Islet of Langerhans (tissue), 1 donor: ENCODE results near the gene FGF12.

Experiments used
- FAIRE-seq: peaks from one replicate; lab custom pipeline; 2011; peaks lifted over from hg19 to GRCh38; lab: Jason Lieb, UNC

FGF12 gene

DNA sequence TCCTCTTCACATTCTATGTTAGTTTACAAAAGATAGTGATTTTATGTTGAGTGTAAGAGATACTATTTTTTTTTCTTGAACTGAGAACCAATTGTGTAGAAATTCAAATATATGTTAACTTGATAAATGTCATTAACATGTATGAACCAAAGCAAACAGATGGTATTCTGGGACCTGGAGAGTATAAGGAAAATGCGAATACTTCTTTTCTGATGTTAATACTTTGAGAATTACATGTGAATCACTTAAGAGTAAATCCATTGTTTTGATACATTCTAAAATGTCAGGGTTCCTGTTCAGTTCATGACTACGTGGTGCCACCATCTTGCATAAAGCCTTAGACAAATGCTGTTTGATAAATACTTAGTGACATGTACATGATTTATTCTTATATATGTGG lies 541.3 kb downstream of the FGF12 start:
- peak; percentile 33 for FAIRE-seq

DNA sequence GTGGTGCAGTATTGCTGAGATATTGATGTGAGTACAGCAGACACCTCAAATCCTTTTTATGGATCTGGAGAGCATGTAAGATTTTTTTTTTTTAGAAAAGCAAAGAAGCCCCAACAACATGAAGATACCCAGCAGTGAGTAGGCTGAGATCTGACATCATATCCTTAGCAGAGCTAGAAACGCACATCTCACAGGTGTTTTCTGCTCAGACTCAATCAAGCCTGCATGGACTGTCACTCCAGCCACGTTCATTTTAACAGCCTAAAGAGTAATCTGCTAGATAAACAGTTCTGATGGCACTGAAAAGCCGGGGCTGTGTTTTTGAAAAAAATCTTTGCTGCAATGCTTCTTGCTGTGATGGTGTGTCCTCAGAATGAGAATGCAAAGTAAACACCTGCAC lies 544.2 kb downstream of the FGF12 start:
- FAIRE-seq = no peak

- no peak for FAIRE-seq
Observed at GRCh38 chr3:192181151-192181550, 546.2 kb downstream of the FGF12 start.

DNA sequence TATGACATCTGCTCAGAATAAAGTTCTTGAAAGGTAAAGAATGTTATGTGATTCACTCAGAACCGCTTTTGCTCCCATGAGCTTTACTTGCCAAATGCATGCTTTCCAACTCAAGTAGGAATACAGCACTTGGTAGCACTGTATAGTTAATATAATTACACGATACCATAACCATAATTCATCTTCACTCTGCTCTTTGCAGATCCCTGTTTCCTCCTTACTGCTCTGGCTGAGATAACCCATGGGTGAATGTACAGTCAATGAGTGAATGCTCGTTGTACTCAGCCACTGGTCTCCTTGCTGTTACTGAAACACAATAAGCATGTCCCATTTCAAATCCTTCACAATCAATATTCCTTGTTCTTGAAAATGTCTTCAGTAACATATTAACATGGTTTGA lies 550.0 kb downstream of the FGF12 start:
- FAIRE-seq = no peak

DNA sequence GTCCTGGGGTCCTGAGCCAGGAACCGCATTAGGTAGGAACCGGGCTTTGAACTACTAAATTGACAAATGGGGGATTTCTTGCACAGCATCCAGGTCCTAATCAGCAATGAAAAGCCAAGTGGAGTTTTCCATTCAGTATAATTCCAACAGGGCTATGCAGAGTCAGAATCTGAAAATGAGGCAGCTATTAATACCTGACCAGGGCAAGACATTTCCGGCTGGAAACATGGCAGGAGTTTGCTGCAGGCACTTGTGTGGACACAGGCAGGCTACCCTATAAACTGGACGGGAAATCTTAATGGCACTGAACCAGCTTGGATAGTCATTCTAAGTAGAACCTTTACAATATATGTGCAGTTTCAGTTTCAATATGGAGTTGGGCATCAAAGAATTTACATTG lies 553.1 kb downstream of the FGF12 start:
- no peak for FAIRE-seq

GRCh38 chr3:192171213-192171612 lies 556.1 kb downstream of the FGF12 start:
- FAIRE-seq = no peak

GRCh38 chr3:192170659-192171058 lies 556.7 kb downstream of the FGF12 start:
- FAIRE-seq = no peak

DNA sequence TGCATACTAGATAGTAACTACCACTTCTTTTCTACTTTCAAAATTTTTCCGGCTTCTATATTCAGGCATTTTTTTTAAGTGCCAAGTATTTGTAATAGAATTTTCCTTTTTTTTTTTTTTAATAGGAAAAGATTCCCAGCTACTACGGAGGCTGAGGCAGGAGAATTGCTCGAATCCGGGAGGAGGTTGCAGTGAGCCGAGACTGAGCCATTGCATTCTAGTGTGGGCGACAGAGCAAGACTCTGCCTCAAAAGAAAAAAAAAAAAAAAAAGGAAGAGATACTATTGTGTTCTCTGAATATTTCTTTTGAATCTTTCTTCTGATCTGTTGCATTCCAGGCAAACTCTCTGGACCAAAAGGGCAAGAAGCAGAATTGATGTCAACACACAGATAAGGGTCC lies 557.3 kb downstream of the FGF12 start:
- FAIRE-seq = no peak

- no peak for FAIRE-seq
Observed at GRCh38 chr3:192169332-192169915, 557.9 kb downstream of the FGF12 start.

GRCh38 chr3:192168202-192168601 lies 559.1 kb downstream of the FGF12 start:
- no peak for FAIRE-seq

DNA sequence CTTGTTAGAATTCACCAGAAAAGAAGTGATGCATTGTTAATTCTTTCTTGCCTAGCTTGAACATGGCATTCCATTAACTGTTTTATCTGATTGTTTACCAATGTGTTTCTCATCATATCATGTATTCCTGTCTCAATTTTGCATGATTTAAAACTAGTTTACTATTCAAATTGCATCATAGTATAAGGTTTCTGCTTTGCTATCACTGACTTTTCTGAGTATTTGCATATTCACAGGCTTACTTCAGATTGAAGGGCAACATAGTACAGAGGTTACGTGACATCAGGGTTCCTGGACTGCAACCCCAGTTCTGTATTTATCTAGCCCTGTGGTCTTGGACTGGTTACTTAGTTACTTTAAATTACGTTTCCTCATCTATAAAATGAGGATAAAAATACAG lies 561.8 kb downstream of the FGF12 start:
- no peak for FAIRE-seq

- FAIRE-seq = no peak
Observed at GRCh38 chr3:192161661-192162060, 565.7 kb downstream of the FGF12 start.

DNA sequence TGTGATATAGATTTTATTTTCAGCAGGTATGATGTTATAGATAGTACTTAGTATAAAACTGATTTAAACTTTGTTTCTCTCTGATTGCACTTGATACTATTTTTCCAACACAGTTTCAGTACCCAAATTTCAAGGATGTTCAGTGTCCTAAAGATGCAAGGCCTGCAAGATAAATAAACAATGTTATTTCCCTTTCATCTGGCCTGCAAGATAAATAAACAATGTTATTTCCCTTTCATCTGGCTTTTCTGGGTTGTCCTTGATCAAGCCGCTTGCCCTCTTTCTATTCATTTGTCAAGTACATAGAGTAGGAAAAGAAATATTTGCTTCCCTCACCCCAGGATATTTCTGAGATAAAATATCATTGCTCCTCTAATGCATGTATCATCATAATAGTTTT lies 571.0 kb downstream of the FGF12 start:
- no peak for FAIRE-seq

DNA sequence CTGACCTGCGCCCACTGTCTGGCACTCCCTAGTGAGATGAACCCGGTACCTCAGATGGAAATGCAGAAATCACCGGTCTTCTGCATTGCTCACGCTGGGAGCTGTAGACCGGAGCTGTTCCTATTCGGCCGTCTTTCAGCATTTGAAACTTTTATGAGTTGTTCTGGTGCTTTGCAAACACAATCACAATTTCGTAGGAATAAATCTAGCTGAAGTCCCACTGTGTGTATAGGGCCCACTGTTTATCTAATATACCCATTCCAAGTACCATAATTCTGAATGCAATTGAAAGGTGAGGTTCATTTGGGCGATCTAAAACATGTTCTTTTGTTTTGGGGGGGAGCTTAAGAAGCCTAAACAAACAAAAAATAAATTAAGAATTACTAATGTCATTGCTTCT lies 572.1 kb downstream of the FGF12 start:
- FAIRE-seq = no peak

- FAIRE-seq = no peak
Observed at GRCh38 chr3:192133271-192133670, 594.1 kb downstream of the FGF12 start.

DNA sequence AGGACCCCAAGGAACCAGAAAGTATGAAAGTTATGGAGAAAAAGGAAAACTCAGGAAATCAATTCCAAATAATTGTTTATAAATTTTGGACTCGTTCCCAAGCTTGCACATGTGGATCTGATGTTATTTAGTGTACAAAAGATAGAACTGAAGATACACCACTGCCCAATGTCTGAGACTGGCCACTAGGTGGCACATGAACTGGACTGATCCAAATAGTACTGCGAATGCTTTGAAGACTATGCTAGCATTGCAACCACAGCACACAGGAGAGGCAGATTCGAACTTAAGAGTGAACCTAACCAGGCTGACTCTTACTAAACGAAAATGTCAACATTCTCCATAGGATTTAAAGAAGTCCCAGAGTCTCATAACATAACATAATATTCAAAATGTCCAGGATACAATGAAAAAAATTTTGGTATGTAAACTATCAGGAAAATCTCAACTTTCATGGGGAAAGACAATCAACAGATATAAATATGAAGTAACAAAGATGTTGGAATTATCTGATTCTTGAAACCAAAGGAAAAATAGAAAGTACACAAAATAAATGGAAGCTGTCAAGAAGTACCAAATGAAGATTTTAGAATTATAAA lies 596.7 kb downstream of the FGF12 start:
- peak; percentile 91 for FAIRE-seq

GRCh38 chr3:192129586-192129985 lies 597.8 kb downstream of the FGF12 start:
- FAIRE-seq = peak; percentile 94

GRCh38 chr3:192128922-192129321 lies 598.4 kb downstream of the FGF12 start:
- peak; percentile 99 for FAIRE-seq

DNA sequence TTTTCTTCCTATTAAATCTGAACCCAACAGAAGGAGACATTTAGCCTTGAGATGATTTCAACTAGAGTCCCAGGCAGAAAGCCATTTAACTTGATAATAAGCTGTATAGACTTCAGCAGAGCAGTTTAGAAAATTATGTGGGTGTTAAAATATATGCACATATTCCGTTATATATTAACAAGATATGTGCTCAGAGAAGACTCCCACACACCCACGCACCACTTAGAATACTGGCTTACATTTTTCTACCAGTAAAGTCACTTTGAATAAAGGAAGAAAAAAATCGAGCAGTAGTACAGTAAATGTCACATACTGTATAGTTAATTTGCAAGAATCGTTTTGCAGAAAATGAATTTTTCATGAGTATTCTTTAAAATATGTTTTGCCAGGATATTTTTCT lies 599.3 kb downstream of the FGF12 start:
- peak; percentile 78 for FAIRE-seq

GRCh38 chr3:192122832-192123594 lies 604.3 kb downstream of the FGF12 start:
- no peak for FAIRE-seq

- FAIRE-seq = peak; percentile 69
Observed at GRCh38 chr3:192121923-192122322, 605.4 kb downstream of the FGF12 start.

DNA sequence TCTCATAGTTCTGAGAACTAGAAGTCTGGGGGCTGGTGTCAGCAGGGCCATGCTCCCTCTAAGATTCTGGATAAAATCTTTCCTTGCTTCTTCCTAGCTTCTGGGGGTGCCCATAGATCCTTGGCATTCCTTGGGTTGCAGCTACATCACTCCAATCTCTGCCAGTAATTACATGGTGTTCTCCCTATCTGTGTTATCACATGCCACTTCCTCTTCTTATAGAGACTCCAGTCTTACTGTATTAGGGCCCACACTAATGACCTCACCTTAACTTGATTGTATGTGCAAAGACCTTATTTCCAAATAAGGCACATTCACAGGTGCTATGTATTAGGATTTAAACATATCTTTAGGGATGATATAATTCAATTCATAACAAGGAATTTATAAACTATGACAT lies 618.5 kb downstream of the FGF12 start:
- no peak for FAIRE-seq

GRCh38 chr3:192106543-192106942 lies 620.8 kb downstream of the FGF12 start:
- FAIRE-seq = no peak
